ENCODE measurements around the gene MRPL48.

DNA sequence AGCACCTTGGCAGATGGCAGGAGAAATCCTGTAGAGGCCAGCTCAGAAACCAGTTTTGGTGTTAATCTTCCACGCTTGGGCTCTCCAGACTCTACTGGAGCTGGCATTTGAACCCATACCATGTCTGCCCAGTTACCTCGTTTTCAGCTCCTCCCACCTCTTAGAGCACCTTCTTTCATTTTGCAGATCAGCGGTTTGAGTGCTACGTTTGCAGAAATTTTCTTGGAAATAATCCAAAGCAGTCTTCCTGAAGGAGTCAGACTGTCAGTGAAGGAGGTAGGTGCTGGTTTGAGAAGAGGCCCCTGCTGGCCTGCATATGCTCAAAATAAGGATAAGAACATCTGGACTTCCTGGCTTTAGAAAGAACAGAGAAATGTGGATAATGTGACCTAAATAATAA lies 75.3 kb downstream of the MRPL48 start:
- TF ChIP-seq, protein P1, sequence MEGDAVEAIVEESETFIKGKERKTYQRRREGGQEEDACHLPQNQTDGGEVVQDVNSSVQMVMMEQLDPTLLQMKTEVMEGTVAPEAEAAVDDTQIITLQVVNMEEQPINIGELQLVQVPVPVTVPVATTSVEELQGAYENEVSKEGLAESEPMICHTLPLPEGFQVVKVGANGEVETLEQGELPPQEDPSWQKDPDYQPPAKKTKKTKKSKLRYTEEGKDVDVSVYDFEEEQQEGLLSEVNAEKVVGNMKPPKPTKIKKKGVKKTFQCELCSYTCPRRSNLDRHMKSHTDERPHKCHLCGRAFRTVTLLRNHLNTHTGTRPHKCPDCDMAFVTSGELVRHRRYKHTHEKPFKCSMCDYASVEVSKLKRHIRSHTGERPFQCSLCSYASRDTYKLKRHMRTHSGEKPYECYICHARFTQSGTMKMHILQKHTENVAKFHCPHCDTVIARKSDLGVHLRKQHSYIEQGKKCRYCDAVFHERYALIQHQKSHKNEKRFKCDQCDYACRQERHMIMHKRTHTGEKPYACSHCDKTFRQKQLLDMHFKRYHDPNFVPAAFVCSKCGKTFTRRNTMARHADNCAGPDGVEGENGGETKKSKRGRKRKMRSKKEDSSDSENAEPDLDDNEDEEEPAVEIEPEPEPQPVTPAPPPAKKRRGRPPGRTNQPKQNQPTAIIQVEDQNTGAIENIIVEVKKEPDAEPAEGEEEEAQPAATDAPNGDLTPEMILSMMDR (IDR thresholded peaks at IDR 0.05; ENCODE audit: low read depth, low read length, missing input control), result no peak
- TF ChIP-seq REST (IDR thresholded peaks at IDR 0.05), result no peak
- no peak for TF ChIP-seq NR2F2 (IDR thresholded peaks at IDR 0.05)
- no peak for TF ChIP-seq TAF1 (conservative IDR thresholded peaks at IDR 0.05)
- TF ChIP-seq ZBTB33 (IDR thresholded peaks at IDR 0.05), result no peak
- TF ChIP-seq, protein P2, sequence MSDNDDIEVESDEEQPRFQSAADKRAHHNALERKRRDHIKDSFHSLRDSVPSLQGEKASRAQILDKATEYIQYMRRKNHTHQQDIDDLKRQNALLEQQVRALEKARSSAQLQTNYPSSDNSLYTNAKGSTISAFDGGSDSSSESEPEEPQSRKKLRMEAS (IDR thresholded peaks at IDR 0.05), result no peak
- TF ChIP-seq SP1 (IDR thresholded peaks at IDR 0.05), result no peak
- no peak for TF ChIP-seq JUND (IDR thresholded peaks at IDR 0.05)
- TF ChIP-seq FOXA1 (IDR thresholded peaks at IDR 0.05), result no peak
- no peak for TF ChIP-seq YY1 (IDR thresholded peaks at IDR 0.05)
- TF ChIP-seq EGR1 (IDR thresholded peaks at IDR 0.05; ENCODE audit: low read depth in 2 of 2), result no peak
- TF ChIP-seq RAD21 (IDR thresholded peaks at IDR 0.05), result no peak
